Effector memory CD8-positive, alpha-beta T cell (primary cell): Measurements from ENCODE around the gene SOX8.
A peak's percentile ranks its signal among the peaks of the same experiment; 100 is the strongest.

Experiments
- ATAC-seq: fragments of 150-1000 bp; cut with Tn5 transposase; replicated peaks from 2 replicates; pipeline ENCODE4 v1.10.0; 2021; ENCODE audit warnings: mild to moderate bottlenecking, moderate library complexity
- DNase-seq, 3 experiments: peaks; one replicate each; pipeline ENCODE4 v3.0.0; 2021
- H3K27ac Mint-ChIP-seq, 2 donors: one replicate each; pipeline ENCODE4 v1.8.0; 2022; ENCODE audit warnings: mild to moderate bottlenecking in 2 of 2, mixed read lengths in 2 of 2, moderate library complexity in 2 of 2
- H3K27me3 Mint-ChIP-seq, 2 donors: one replicate each; pipeline ENCODE4 v1.8.0; 2022; ENCODE audit warnings: mixed read lengths in 2 of 2
- H3K36me3 Mint-ChIP-seq: one replicate; pipeline ENCODE4 v1.8.0; 2022; ENCODE audit warnings: mild to moderate bottlenecking, moderate library complexity, mixed read lengths; ENCODE audit not compliant: insufficient read depth
- H3K4me1 Mint-ChIP-seq, 2 donors: one replicate each; pipeline ENCODE4 v1.8.0; 2022; ENCODE audit warnings: low read depth in 2 of 2, mixed read lengths in 2 of 2
- H3K4me3 Mint-ChIP-seq, 2 donors: one replicate each; pipeline ENCODE4 v1.8.0; 2022; ENCODE audit warnings: mild to moderate bottlenecking in 2 of 2, mixed read lengths in 2 of 2, moderate library complexity in 2 of 2
- H3K9me3 Mint-ChIP-seq, 2 donors: one replicate each; pipeline ENCODE4 v1.8.0; 2022; ENCODE audit warnings: mixed read lengths in 2 of 2

The SOX8 gene

DNA sequence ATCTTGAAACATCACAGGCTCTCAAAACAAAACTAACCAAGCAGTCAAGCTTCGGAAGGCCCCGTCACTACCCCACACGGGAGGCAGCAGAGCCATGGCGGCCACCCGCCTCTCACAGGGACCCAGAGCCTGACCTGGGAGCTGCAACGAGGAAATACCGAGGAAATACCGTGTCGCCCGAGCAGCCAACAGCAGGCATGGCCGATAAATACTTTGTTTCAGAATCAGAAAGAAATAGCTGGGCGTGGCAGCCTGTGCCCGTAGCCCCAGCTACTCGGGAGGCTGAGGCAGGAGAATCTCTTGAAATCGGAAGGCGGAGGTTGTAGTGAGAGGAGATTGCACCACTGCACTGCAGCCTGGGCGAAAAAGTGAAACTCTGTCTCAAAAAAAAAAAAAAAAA, 17.7 kb upstream of the SOX8 start:
- no peaks in the 10 kb centered on the region for H3K9me3 Mint-ChIP-seq
- peak overlapping the region; percentile 85 to 90 for H3K27ac Mint-ChIP-seq
- ATAC-seq = peak; percentile 21

DNA sequence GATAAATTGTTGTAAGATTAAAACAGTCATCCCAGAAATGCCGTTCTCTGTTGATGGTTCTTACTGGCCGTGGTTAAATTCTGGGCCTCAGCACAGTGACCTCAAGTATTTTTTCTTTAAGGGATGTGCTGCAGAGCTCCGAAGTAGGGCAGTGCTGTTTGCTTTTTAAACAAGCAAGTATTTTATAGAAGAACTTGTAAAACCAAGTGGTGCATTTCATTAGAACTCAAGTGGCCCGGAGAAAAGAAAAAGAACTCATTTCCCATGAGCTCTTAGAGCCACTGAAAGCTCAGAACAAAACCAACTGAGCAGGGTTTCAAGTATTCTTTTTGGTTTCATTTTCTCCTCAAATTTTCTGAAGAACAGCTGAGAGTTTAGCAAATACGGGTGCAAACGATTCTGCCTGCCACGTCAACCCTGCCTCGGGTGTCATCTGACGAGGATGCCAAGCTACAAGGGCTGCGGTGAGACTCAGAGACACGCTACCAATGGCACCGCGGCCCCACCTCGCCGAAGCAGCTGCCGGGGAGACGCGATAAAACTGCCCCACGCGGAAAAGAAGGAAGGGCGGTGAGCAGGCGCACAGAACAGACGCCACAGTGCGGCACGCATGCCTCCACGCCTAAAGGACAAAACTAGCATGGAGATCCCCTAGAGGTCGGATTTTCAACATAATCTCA, 17.1 kb upstream of the SOX8 start:
- DNase-seq (peak; percentile 43 to 54 (median 50)), ATAC-seq (peak; percentile 93)
- H3K27me3 Mint-ChIP-seq = no peaks in the 10 kb centered on the region
- H3K4me1 Mint-ChIP-seq = peaks cover 34 to 35% of the 10 kb centered on the region in 2 donors
- H3K36me3 Mint-ChIP-seq = peaks cover 14% of the 10 kb centered on the region
- H3K4me3 Mint-ChIP-seq = peak overlapping the region; percentile 78 to 80
- peak overlapping the region; percentile 85 to 86 for H3K27ac Mint-ChIP-seq
- H3K9me3 Mint-ChIP-seq = no peaks in the 10 kb centered on the region

More for the DNA sequence above, 17.7 kb upstream of the SOX8 start:
- DNase-seq = no peak
- Mint-ChIP-seq H3K27me3 (no peaks in the 10 kb centered on the region), H3K4me3 (peak overlapping the region; percentile 78 to 80), H3K36me3 (peaks cover 14% of the 10 kb centered on the region), H3K4me1 (peaks cover 37 to 41% of the 10 kb centered on the region in 2 donors)

DNA sequence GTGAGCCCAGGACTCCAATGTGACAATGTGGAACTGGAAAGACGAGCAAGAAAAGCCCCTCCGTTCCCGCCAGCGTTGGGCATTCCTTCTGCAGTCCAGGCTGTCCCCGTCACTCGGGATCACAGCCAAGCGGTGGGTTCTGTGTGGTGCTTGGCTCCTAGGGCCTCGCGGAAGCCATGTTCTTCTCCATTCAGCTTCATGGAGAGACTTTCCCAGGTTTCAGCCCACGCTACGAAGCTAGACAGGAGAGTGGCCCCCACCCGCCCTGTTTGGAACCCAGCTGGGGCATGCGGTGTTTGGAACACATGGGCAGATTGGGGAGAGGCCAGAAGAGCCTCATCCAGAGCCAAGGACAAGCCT, 16.6 kb upstream of the SOX8 start:
- no peaks in the 10 kb centered on the region for H3K9me3 Mint-ChIP-seq
- no peak for DNase-seq
- ATAC-seq = no peak
- peaks cover 15% of the 10 kb centered on the region for H3K36me3 Mint-ChIP-seq
- H3K4me3 Mint-ChIP-seq = peak overlapping the region; percentile 78 to 80
- H3K27me3 Mint-ChIP-seq = no peaks in the 10 kb centered on the region
- H3K27ac Mint-ChIP-seq = peak overlapping the region; percentile 85 to 86
- peaks cover 31 to 32% of the 10 kb centered on the region in 2 donors for H3K4me1 Mint-ChIP-seq

DNA sequence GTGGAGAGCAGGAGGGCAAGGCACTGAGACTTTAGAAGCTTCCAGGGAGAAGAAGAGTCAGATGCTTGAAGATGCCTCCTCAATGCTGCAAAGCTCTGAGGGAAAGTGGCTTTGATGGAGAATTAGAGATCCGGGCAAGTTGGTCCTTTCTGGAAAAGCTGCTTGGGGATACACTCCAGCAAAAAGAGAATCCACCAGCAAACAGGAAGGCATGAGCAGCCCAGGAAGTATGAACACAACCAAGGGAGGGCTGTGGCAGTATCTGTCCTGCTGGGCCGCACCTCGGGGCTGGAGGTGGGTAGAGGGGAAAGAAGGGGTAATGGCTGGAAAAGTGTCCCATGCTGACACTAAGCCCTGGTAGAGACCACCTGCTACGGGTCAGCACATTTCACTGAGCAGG, 16.1 kb upstream of the SOX8 start:
- Mint-ChIP-seq H3K36me3 (peaks cover 17% of the 10 kb centered on the region), H3K27ac (peak overlapping the region; percentile 32 to 86), H3K9me3 (no peaks in the 10 kb centered on the region), H3K4me3 (peak overlapping the region in 1 of 2 donors; percentile 80), H3K4me1 (peaks cover 31 to 32% of the 10 kb centered on the region in 2 donors), H3K27me3 (no peaks in the 10 kb centered on the region)
- ATAC-seq (no peak), DNase-seq (no peak)

DNA sequence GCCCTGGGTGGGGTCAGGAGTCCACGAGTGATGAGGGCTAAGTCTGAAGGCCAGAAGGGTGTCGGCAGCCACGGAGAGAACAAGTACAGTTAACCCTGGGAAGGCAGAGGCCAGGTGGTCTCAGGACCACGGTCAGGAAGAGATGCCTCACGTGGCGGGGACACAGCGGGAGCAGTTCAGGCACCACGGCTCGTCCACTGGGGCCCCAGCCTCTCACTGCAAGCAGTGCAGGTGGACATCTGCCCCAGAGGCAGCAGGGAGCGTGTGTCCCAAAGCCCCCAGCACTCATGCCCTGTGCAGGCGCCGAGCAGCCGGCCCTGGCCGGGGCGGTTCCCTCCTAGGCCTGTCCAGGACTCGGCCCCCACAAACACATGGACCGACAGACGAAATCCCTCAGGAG, 15.5 kb upstream of the SOX8 start:
- H3K27ac Mint-ChIP-seq = no peak overlapping the region
- no peaks in the 10 kb centered on the region for H3K27me3 Mint-ChIP-seq
- ATAC-seq (no peak), DNase-seq (no peak)
- H3K9me3 Mint-ChIP-seq = no peaks in the 10 kb centered on the region
- no peak overlapping the region for H3K4me3 Mint-ChIP-seq
- peaks cover 31 to 32% of the 10 kb centered on the region in 2 donors for H3K4me1 Mint-ChIP-seq
- H3K36me3 Mint-ChIP-seq = peaks cover 17% of the 10 kb centered on the region

DNA sequence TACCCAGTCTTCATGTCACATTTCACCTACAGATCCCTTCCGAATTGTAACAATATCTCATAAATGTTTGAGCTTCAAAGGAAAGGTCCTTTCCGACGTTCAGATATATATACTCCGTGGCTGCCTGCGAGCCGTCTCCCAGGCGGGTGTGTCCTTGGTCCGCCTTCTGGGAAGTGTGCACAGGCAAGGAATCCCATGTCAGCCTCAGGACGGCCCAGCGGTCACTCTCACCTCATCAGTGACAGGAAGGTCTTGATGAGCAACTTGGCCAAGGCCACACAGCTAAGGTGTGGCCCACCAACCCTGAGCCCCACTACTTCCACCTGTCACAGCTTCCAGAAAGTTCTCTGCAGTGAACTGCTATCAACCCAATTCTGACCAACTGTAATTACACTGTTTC, 15.1 kb upstream of the SOX8 start:
- Mint-ChIP-seq H3K4me1 (peaks cover 32 to 33% of the 10 kb centered on the region in 2 donors), H3K36me3 (peaks cover 17% of the 10 kb centered on the region), H3K4me3 (no peak overlapping the region)

DNA sequence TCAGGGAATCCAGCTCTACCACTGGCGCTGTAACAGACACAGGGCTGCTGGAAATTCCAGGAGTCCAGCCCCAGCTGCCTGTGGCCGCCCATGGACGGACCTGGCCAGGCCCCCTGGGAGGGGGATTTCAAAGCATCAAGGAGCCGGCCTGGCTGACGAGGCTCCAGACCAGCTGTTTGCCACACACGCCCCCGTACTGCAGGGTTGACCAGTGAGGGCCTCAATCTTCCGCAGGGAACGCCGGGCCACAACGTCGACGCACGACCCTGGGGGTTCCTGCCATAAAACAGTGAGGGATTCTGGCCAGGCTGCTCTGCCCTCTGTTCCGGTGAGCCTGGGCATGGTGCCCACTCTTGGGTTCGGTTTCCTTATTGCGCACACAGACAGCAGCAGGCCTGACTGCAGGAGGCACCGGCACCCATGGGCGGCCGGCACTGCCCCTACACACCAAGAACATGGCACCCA, 14.5 kb upstream of the SOX8 start:
- Mint-ChIP-seq H3K4me1 (peaks cover 32 to 34% of the 10 kb centered on the region in 2 donors), H3K4me3 (no peak overlapping the region), H3K9me3 (no peaks in the 10 kb centered on the region), H3K27me3 (no peaks in the 10 kb centered on the region), H3K27ac (no peak overlapping the region), H3K36me3 (peaks cover 17% of the 10 kb centered on the region)
- no peak for ATAC-seq
- DNase-seq = no peak

More for the DNA sequence above, 15.1 kb upstream of the SOX8 start:
- Mint-ChIP-seq H3K9me3 (no peaks in the 10 kb centered on the region), H3K27ac (no peak overlapping the region), H3K27me3 (no peaks in the 10 kb centered on the region)
- no peak for DNase-seq
- ATAC-seq = no peak

DNA sequence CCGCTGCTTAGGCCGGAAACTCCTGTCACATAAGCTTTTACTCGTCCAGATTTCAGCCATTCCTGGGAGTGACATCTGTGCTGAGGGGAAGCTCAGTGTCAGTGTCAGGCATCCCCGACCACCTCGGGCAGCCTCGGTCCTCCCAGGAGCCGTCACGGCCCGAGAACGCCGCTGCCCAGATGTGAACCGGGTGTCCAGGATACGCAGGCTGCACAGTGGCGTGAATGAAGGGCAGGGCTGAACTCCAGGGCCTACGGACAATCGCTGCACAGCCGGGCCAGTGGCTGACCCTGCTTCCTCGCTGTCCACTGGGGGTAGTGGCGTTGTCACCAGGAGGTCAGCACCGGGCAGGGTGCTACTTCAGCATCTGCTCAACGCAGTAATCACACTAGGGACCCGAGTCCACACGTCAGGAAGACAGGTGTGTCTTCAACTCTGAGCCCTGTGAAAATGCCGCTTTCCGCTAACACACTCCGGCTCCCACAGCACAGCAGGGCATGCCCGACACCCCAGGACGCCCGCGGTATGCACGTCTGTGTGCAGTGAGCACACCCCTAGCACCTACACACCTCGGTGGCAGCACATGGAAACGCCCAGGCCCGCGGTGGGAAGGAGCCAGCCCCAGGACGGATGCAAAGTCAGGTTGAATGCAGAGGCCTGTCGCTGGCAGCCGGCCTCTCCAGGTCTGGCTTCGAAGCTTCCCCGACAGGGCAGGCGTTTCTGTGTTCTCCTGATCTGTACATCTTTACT, 13.8 kb upstream of the SOX8 start:
- Mint-ChIP-seq H3K36me3 (peaks cover 17% of the 10 kb centered on the region), H3K4me1 (peaks cover 32 to 34% of the 10 kb centered on the region in 2 donors), H3K27me3 (no peaks in the 10 kb centered on the region), H3K9me3 (no peaks in the 10 kb centered on the region), H3K27ac (no peak overlapping the region), H3K4me3 (peak overlapping the region in 1 of 2 donors; percentile 71)
- DNase-seq (no peak), ATAC-seq (no peak)

DNA sequence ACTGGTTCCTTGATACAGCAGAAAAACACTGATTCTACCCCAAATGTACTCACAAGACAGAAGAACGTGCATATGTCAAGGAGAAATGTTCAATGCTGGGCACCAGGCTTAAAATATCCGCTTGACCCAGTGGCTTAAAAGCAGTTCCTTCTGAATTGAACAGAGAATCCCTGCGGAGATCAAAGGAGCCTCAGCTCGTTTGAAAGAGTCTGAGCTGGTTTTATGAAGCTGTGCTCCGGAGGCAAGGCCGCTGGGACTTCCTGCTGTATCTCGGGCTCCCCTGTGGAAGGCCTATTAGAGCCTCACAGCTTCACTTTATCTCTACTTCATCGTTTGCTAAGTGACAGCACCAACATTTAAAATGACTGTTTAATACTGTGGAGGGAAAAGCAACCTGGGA, 12.9 kb upstream of the SOX8 start:
- no peak for ATAC-seq
- no peak overlapping the region for H3K27ac Mint-ChIP-seq
- no peak for DNase-seq
- H3K4me1 Mint-ChIP-seq = peaks cover 29% of the 10 kb centered on the region in 2 donors
- peaks cover 17% of the 10 kb centered on the region for H3K36me3 Mint-ChIP-seq
- no peaks in the 10 kb centered on the region for H3K9me3 Mint-ChIP-seq
- peak overlapping the region; percentile 71 to 73 for H3K4me3 Mint-ChIP-seq
- no peaks in the 10 kb centered on the region for H3K27me3 Mint-ChIP-seq

DNA sequence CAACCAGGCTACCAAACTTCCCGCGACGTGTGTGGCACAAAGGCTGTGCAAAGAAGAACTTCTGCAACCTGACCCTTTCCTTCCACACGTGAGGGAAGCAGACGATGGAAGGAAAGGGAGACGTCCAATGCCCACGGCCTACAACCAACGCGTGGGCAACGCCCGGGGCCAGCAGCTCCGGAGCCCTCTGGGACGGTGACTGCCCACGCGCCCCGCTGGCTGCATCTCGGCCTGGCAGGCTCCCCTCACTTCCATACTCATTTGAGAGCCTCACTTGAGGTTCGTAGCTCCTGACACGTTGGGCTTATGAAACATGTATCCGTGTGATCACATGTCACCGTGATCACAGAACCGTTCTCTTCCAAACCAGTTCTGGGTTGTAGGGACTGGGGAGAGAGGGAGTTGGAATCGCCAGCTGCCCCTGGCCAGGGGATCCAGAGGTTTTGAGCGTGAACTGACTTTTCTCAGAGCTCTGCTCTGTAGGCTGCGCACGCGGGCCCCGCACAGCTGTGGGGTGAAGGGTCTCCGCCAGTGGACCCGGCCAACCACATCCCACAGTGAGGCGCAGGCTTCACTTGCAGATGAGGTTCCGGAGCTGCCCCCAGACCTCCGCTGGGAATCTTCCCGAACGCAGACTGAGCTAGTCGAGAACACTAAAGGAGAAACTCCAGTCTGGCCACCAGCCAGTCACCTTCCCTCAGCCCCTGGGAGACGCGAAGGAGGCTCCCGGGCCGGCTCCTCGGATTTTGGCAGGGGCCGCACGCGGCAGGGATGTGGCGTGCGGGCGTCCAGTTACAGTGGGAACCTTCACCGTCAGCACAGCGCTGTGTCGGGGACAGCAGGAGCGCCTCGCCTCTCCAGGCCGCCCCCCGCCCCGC, 11.8 kb upstream of the SOX8 start:
- H3K4me1 Mint-ChIP-seq = peaks cover 21 to 22% of the 10 kb centered on the region in 2 donors
- peaks cover 17% of the 10 kb centered on the region for H3K36me3 Mint-ChIP-seq
- no peaks in the 10 kb centered on the region for H3K27me3 Mint-ChIP-seq
- peak overlapping the region in 1 of 2 donors; percentile 60 for H3K27ac Mint-ChIP-seq
- DNase-seq = no peak
- peak overlapping the region; percentile 71 to 73 for H3K4me3 Mint-ChIP-seq
- H3K9me3 Mint-ChIP-seq = no peaks in the 10 kb centered on the region
- no peak for ATAC-seq

DNA sequence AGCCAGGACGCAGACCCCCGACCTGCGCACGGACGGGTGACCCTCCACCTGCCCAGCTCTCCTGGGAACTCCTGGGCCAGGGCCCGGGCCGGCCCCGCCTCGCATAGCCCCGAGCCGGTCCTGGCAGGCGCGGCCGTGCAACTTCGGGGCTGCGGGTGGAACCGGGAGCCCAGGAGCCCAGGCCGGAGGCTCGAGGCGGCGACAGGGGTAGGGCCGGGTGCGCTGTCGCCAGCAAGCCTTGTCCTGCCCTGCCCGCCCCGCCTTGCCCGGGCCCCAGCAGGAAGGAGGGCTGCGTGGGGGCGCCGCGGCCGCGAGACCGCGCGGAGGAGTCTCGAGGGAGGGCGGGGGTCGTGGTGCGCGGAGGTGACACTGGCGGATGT, 11.2 kb upstream of the SOX8 start:
- peak overlapping the region; percentile 70 to 73 for H3K4me3 Mint-ChIP-seq
- peaks cover 16 to 17% of the 10 kb centered on the region in 2 donors for H3K4me1 Mint-ChIP-seq
- peak; percentile 46 for ATAC-seq
- peaks cover 15% of the 10 kb centered on the region for H3K36me3 Mint-ChIP-seq
- H3K27me3 Mint-ChIP-seq = no peaks in the 10 kb centered on the region
- no peaks in the 10 kb centered on the region for H3K9me3 Mint-ChIP-seq
- H3K27ac Mint-ChIP-seq = peak overlapping the region in 1 of 2 donors; percentile 60
- DNase-seq = no peak

DNA sequence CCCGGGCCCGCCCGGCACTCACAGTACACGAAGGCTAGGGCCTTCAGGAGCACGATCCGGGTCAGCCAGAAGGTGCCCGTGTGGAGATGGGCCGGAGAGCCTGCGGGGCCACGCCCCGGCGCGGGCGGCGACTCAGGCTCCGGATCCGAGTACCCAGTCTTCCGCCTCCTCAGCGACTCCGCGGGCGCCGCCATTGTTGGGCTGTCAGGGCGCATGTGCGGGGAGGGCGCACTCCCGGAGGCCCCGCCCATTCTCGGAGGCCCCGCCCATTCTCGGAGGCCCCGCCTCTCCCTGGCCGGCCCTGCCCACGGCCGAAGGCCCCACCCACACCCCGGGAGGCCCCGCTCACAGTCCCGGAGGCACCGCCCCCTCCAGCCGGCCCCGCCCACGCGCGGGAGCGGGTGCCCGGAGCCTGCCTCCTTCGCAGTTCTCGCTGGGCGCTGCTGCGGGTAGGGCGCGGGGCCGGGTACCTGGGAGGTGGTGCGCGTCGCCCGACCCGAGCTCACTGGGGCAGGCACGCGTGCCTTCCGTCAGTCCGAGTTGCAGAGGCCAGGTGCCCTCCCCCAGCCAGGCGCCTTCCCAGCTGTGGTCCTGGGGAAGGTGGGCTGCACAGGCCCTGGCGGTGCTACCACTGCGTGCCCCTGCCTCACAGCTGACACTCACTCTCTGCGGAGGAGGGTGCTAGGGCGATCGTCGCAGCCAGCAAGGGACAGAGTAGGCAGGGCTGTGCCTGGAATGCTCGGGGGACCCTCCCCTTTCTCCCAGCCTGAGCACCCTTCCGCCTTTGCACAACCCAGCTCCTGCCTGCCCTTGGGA, 10.6 kb upstream of the SOX8 start, which contains the start of gene LMF1:
TSS of gene LMF1 (minus strand) at position 219 of the 816 bp plus-strand sequence. CDS start at position 215, 4 bp downstream.
- Mint-ChIP-seq H3K4me3 (peak within 1 kb of the TSS; percentile 70 to 73), H3K27me3 (no peaks in the 10 kb centered on the region), H3K36me3 (peaks cover 11% of the 10 kb centered on the region), H3K4me1 (peaks cover 10 to 11% of the 10 kb centered on the region in 2 donors), H3K9me3 (no peaks in the 10 kb centered on the region), H3K27ac (peak within 1 kb of the TSS in 1 of 2 donors; percentile 60)
- peak; percentile 92 to 99 (median 93) for DNase-seq
- ATAC-seq = peak; percentile 90
